Endothelial cell of umbilical vein (primary cell): ENCODE measurements around the gene ERO1B. TPM values are rescaled to one million over a fixed set of nuclear protein-coding genes. Genes with fewer than 3 reads are reported as not detected.

Source experiments
- BruUV-seq: library from RNA; stranded (reverse); fragments of 400-500 nt; replicated peaks from 2 replicates; lab custom pipeline; 2021; lab: Mats Ljungman, UMichigan
- CTCF ChIA-PET: fragments of 300-600, 350-600 bp; sonication (Branson Sonifier 250); formaldehyde crosslinking; loops from one replicate; lab custom pipeline; 2021; ENCODE audit warnings: antibody characterized with exemption, inconsistent platforms; lab: Charles Lee
- POLR2A ChIA-PET: fragments of 300-600, 350-600 bp; sonication (Branson Sonifier 250); formaldehyde crosslinking; loops from one replicate; lab custom pipeline; 2021; ENCODE audit warnings: antibody characterized with exemption, inconsistent platforms; lab: Charles Lee
- DNase-seq: peaks from one replicate; pipeline ENCODE4 v3.0.0-alpha.2; 2011; ENCODE audit warnings: low read depth, low spot score
- FAIRE-seq: peaks from 2 replicates; lab custom pipeline; 2011; peaks lifted over from hg19 to GRCh38; lab: Jason Lieb, UNC
- H2AFZ ChIP-seq: 2 replicates; pipeline ENCODE4 v1.6.0; 2012; ENCODE audit warnings: low read depth, low read length, control low read depth, inconsistent platforms
- H3K27ac ChIP-seq: 2 replicates; pipeline ENCODE4 v1.5.1; 2011; ENCODE audit warnings: low read depth, mild to moderate bottlenecking, control low read depth, low read length, moderate library complexity; ENCODE audit not compliant: insufficient read depth
- H3K27me3 ChIP-seq, 2 experiments: 2 replicates each; pipeline versions ENCODE4 v1.6.0 to v1.6.1; 2011; ENCODE audit warnings: low read length in 2 of 2, mixed read lengths in 1 of 2; ENCODE audit not compliant: control insufficient read depth in 2 of 2, insufficient read depth in 2 of 2
- H3K36me3 ChIP-seq, 2 experiments: 2 replicates in 1 of 2; 3 replicates in 1 of 2; pipeline ENCODE4 v1.5.1; 2011; ENCODE audit warnings: low read length in 2 of 2, mild to moderate bottlenecking in 1 of 2, moderate library complexity in 1 of 2; ENCODE audit not compliant: control insufficient read depth in 2 of 2, insufficient read depth in 2 of 2; ENCODE audit errors: extremely low read depth in 1 of 2
- H3K4me1 ChIP-seq: 3 replicates; pipeline ENCODE4 v1.5.1; 2011; ENCODE audit warnings: mild to moderate bottlenecking, low read length; ENCODE audit not compliant: control insufficient read depth, insufficient read depth; ENCODE audit errors: extremely low read depth
- H3K4me2 ChIP-seq: 2 replicates; pipeline ENCODE4 v1.6.1; 2011; ENCODE audit warnings: low read length, control low read depth, mixed read lengths; ENCODE audit not compliant: insufficient read depth
- H3K4me3 ChIP-seq, 3 experiments: fragments of 200-600 bp in 1 of 3; sonication (generic), shearing (Covaris generic) in 1 of 3; replicated peaks in 1 of 3; 2 replicates each; pipeline ENCODE4 v1.5.1; 2011 to 2016; ENCODE audit warnings: control low read depth in 3 of 3, low read length in 3 of 3, mild to moderate bottlenecking in 2 of 3, inconsistent platforms in 1 of 3, low read depth in 1 of 3, moderate library complexity in 1 of 3; ENCODE audit not compliant: insufficient read depth in 1 of 3
- H3K79me2 ChIP-seq: 2 replicates; pipeline ENCODE4 v1.6.0; 2012; ENCODE audit warnings: low read length, inconsistent platforms; ENCODE audit not compliant: control insufficient read depth, insufficient read depth
- H3K9ac ChIP-seq: replicated peaks from 2 replicates; pipeline ENCODE3; 2011; ENCODE audit warnings: low read length, control low read depth; ENCODE audit not compliant: insufficient read depth; ENCODE audit errors: extremely low read depth
- H3K9me1 ChIP-seq: replicated peaks from 3 replicates; pipeline ENCODE4 v1.6.0; 2011; ENCODE audit warnings: mild to moderate bottlenecking, low read length; ENCODE audit not compliant: control insufficient read depth, insufficient read depth; ENCODE audit errors: extremely low read depth
- H3K9me3 ChIP-seq: replicated peaks from 2 replicates; pipeline ENCODE4 v1.5.1; 2012; ENCODE audit warnings: low read length, inconsistent platforms; ENCODE audit not compliant: control insufficient read depth, insufficient read depth
- H4K20me1 ChIP-seq: replicated peaks from 2 replicates; pipeline ENCODE3; 2011; ENCODE audit warnings: mild to moderate bottlenecking, low read length; ENCODE audit not compliant: control insufficient read depth, insufficient read depth; ENCODE audit errors: extremely low read depth
- CTCF ChIP-seq, 2 donors: IDR thresholded peaks; 1 replicate in 1 of 2; 2 replicates in 1 of 2; pipeline ENCODE4 v1.5.1; 2011; ENCODE audit warnings: low read length in 2 of 2, mild to moderate bottlenecking in 2 of 2, moderate library complexity in 2 of 2, control low read depth in 1 of 2, inconsistent platforms in 1 of 2, low read depth in 1 of 2; ENCODE audit not compliant: insufficient read depth in 1 of 2; ENCODE audit errors: extremely low read depth in 1 of 2
- EZH2 ChIP-seq: IDR thresholded peaks from 2 replicates; pipeline ENCODE4 v1.6.1; 2012; ENCODE audit warnings: borderline replicate concordance, low read depth, mild to moderate bottlenecking, moderate library complexity, low read length, inconsistent platforms; ENCODE audit not compliant: severe bottlenecking
- FOS ChIP-seq: IDR thresholded peaks from 2 replicates; pipeline ENCODE4 v1.6.1; 2011; ENCODE audit warnings: mild to moderate bottlenecking, low read length, moderate library complexity, borderline replicate concordance; ENCODE audit not compliant: insufficient read depth
- GATA2 ChIP-seq: IDR thresholded peaks from 2 replicates; pipeline ENCODE4 v1.7.0; 2011; ENCODE audit warnings: low read depth, mild to moderate bottlenecking, moderate library complexity, mixed read lengths, low read length; ENCODE audit not compliant: insufficient read length, insufficient read depth
- JUN ChIP-seq: IDR thresholded peaks from 2 replicates; pipeline ENCODE4 v1.6.1; 2011; ENCODE audit warnings: borderline replicate concordance, low read depth; ENCODE audit not compliant: insufficient read length, insufficient read depth
- MAX ChIP-seq: IDR thresholded peaks from 2 replicates; pipeline ENCODE4 v1.6.1; 2011; ENCODE audit not compliant: insufficient read depth, insufficient read length
- MYC ChIP-seq: IDR thresholded peaks from one replicate; pipeline ENCODE4 v1.6.1; 2011; ENCODE audit warnings: mild to moderate bottlenecking, low read depth, low read length
- POLR2A ChIP-seq: IDR thresholded peaks from 2 replicates; pipeline ENCODE4 v1.6.1; 2012; ENCODE audit warnings: low read depth, mild to moderate bottlenecking, control low read depth, low read length
- POLR2AphosphoS5 ChIP-seq: IDR thresholded peaks from 2 replicates; pipeline ENCODE4 v1.6.1; 2012; ENCODE audit warnings: low read depth, mild to moderate bottlenecking, control low read depth, low read length, moderate library complexity; ENCODE audit not compliant: insufficient read depth
- dilution Hi-C: fragments of 300-500 bp; cut with MboI; formaldehyde crosslinking; loops from one replicate; pipeline ENCODE4 v1.15.0; 2019; ENCODE audit warnings: low sequenced_read_pairs; ENCODE audit not compliant: extremely low pct_ligation_motif_present
- intact Hi-C: fragments of 100-400 bp; cut with micrococcal nuclease; formaldehyde crosslinking; loops from one replicate; pipeline ENCODE4 v1.10.0; 2022
- polyA plus RNA-seq, 4 experiments: library from polyadenylated mRNA; depleted of rRNA in 3 of 4; stranded (reverse) in 3 of 4; unstranded in 1 of 4; fragments of >200 nt; gene quantifications; 2 replicates each; pipeline versions ENCODE4 v1.2.1 to v1.2.3, GENCODE V29; 2011 to 2012; ENCODE audit warnings: missing spikeins in 1 of 4
- total RNA-seq: library from RNA; stranded (reverse); gene quantifications from 2 replicates; pipeline ENCODE4 v1.2.3, GENCODE V29; 2021

ERO1B gene
- total and polyA plus RNA-seq, 2 donors (not counting 3 experiments of a cell fraction or from before 2014, with no cell fraction given) = 1.9 to 3.6 TPM

GRCh38 chr1:236320671-236321070 is 38.9 kb upstream of the ERO1B start:
- no peaks in the 10 kb centered on the region for H3K36me3 ChIP-seq
- no peaks in the 10 kb centered on the region for H3K4me1 ChIP-seq
- H4K20me1 ChIP-seq = no peaks in the 10 kb centered on the region
- no TSS peak for BruUV-seq
- H3K9me1 ChIP-seq = no peaks in the 10 kb centered on the region
- no peak for TF ChIP-seq POLR2A
- TF ChIP-seq JUN = no peak
- TF ChIP-seq GATA2 = no peak
- TF ChIP-seq CTCF (IDR thresholded peaks at IDR 0.05; ENCODE audit: extremely low read depth in 1 of 2, insufficient read depth in 1 of 2, low read depth in 1 of 2, low read length in 2 of 2) = no peak
- TF ChIP-seq MYC = no peak
- no peak for TF ChIP-seq EZH2
- no peak for TF ChIP-seq MAX
- TF ChIP-seq POLR2AphosphoS5 = no peak
- no peak for TF ChIP-seq FOS
- H2AFZ ChIP-seq = no peak overlapping the region
- no peak overlapping the region for H3K27ac ChIP-seq
- H3K9ac ChIP-seq = no peak overlapping the region
- H3K4me3 ChIP-seq = no peak overlapping the region
- dilution Hi-C loops (no loop called here), intact Hi-C loops (no loop called here)
- no peak overlapping the region for H3K4me2 ChIP-seq
- no peaks in the 10 kb centered on the region for H3K79me2 ChIP-seq
- no peaks in the 10 kb centered on the region for H3K9me3 ChIP-seq
- FAIRE-seq (no peak), DNase-seq (no peak)
- H3K27me3 ChIP-seq = no peaks in the 10 kb centered on the region
- ChIA-PET CTCF (no interaction called here), POLR2A (no interaction called here)
